GM10248 (cell line): ENCODE measurements around the gene UNC5C.

Source experiments
- CTCF ChIA-PET: fragments of 300-600 bp; sonication (Branson Sonifier 250); formaldehyde crosslinking; extraction: SDS; loops from one replicate; lab custom pipeline; 2021; ENCODE audit warnings: antibody characterized with exemption; lab: Yijun Ruan, JAX
- POLR2A ChIA-PET: fragments of 350-650 bp; sonication (Branson Sonifier 250); formaldehyde crosslinking; extraction: SDS; loops from one replicate; lab custom pipeline; 2020; ENCODE audit warnings: antibody characterized with exemption; lab: Yijun Ruan, JAX
- DNase-seq: peaks from one replicate; pipeline ENCODE4 v3.0.0; 2012; ENCODE audit errors: extremely low spot score
- TF ChIP-seq, protein P1 (sequence below): IDR thresholded peaks from 2 replicates; pipeline ENCODE4 v1.5.1; 2012; ENCODE audit warnings: mild to moderate bottlenecking, low read depth; ENCODE audit errors: extremely low read depth, missing control alignments, control extremely low read depth

Gene UNC5C

DNA sequence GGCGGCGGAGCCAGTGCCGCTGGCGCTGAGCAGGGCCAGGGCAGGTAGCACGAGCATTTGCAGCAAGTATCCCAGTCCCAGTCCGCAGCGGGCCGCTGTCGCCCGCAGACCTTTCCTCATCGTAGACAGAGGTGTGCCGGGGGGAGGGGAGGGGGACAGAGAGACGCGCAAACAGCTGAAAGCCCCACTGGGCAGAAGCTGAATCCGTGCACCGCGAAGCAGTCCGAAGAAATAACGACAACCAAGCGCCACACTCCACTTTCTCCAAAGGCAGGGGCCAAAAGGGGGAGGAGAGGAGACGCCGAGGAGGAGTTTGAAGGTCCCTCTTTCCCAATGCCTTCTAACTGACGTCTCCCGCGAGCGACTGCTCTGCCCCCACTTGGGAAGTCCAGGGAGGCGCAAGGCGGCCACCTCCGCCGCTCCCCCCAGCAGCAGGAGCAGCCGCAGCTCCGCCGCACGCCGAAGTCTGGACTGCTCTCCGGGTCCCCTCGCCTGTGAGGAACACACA lies at the start of gene UNC5C:
TSS of gene UNC5C (minus strand) at position 236 of the 508 bp plus-strand sequence.
- DNase-seq = no peak
- ChIA-PET CTCF (no interaction called here), POLR2A (no interaction called here)
- TF ChIP-seq, protein P1, sequence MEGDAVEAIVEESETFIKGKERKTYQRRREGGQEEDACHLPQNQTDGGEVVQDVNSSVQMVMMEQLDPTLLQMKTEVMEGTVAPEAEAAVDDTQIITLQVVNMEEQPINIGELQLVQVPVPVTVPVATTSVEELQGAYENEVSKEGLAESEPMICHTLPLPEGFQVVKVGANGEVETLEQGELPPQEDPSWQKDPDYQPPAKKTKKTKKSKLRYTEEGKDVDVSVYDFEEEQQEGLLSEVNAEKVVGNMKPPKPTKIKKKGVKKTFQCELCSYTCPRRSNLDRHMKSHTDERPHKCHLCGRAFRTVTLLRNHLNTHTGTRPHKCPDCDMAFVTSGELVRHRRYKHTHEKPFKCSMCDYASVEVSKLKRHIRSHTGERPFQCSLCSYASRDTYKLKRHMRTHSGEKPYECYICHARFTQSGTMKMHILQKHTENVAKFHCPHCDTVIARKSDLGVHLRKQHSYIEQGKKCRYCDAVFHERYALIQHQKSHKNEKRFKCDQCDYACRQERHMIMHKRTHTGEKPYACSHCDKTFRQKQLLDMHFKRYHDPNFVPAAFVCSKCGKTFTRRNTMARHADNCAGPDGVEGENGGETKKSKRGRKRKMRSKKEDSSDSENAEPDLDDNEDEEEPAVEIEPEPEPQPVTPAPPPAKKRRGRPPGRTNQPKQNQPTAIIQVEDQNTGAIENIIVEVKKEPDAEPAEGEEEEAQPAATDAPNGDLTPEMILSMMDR = no peak

- TF ChIP-seq, protein P1 = no peak
- ChIA-PET POLR2A (no interaction called here), CTCF (interaction anchor here (1.6 kb wide), 1 partner anchor 447 kb away, joined by 4 read pairs; no protein-coding TSS in a partner anchor)
- no peak for DNase-seq
These were observed 47.9 kb upstream of the UNC5C start for GRCh38 chr4:95596676-95597075.

DNA sequence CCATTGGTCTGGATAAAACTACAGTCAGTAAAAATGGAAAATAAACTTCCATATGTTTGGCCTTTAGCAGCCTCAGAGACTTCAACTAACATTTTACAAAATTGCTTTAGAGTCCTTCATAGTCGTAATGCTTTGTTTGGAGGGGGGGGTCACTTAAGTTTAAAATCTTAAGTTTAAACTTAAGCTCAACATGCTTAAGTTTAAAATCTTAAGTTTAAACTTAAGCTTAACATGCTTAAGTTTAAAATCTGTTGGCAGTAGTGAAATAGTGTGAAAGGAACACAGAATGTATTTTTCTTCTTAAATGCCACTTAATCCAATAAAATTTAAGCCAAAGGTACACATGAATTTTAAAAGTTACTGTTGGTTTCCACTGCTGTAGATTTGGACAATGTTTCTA lies 45.9 kb upstream of the UNC5C start:
- no peak for DNase-seq
- TF ChIP-seq, protein P1 = no peak
- ChIA-PET POLR2A (no interaction called here), CTCF (no interaction called here)

- DNase-seq = no peak
- ChIA-PET POLR2A (no interaction called here), CTCF (no interaction called here)
- TF ChIP-seq, protein P1 = no peak
These were observed 45.2 kb upstream of the UNC5C start for GRCh38 chr4:95594013-95594412.

DNA sequence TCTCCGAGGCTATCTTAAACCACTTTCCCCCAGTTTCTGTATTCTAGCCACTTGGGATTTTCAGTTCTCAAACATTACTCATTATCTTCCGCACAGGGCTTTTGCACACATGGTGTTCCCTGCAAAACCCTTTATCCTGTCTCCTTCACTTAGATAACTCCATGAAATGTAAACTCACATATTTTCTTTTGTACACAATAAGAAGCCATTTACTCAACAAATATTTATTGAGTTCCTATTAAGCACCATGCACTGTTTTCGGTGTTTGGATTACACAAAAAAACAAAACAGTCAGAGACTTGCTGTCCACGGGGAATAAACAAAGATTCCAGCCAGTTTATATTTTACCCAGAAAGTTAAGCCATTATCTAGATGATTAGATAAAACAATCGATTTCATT lies 42.5 kb upstream of the UNC5C start:
- POLR2A ChIA-PET = no interaction called here
- TF ChIP-seq, protein P1 = no peak
- DNase-seq = no peak

DNA sequence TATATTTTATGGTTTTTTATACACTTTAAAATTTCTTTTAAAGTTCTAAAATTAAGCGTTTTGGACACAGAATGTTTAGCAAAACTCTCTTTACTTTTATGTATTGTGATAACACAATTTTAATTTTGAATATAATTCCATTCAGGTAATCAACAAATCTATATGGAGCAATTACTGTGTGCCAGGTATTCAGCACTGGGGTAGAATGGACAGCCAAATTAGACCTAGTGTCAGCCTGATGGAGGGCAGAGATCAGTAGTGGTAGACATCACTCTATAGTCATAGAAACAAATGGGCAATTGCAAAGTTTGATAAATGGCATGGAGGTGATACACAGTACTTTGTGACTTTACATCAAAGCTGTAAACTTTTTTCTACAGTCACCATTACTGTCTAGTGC lies 41.8 kb upstream of the UNC5C start:
- POLR2A ChIA-PET = no interaction called here
- DNase-seq = no peak
- TF ChIP-seq, protein P1 = no peak
- CTCF ChIA-PET = no interaction called here

More for the DNA sequence above, 42.5 kb upstream of the UNC5C start:
- CTCF ChIA-PET = no interaction called here

DNA sequence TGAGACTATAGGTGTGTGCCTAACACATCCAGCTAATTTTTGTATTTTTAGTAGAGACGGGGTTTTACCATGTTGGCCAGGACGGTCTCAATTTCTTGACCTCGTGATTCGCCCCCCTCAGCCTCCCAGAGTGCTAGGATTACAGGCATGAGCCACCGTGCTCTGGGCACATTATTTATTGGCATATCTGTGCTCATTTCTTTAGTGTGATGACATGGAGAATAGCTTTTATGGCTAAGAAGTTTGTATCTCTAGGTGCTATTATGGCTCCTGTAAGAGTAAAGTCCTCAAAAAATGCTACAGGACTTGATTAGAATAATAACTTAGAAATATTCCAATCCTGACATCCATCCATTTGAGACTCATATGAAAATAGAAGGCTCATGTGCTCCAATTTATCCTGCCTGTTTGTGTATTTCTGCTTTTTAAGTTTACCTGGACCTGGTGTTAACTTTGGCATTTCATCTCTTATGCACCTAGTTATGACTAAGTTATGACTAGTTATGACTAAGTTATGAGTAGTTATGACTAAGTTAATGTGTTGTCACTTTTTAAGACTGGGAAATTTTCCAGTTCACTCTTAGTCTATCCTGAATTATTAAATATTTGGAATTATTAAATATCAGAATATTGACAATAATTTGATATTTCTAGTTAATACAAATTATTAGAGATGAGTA lies 36.4 kb upstream of the UNC5C start:
- DNase-seq = no peak
- TF ChIP-seq, protein P1 = no peak
- ChIA-PET CTCF (interaction anchor here (1.0 kb wide), 1 partner anchor 20 kb away, joined by 3 read pairs; no protein-coding TSS in a partner anchor), POLR2A (no interaction called here)
